Measurements from ENCODE around the gene SPSB3.

SPSB3 gene

DNA sequence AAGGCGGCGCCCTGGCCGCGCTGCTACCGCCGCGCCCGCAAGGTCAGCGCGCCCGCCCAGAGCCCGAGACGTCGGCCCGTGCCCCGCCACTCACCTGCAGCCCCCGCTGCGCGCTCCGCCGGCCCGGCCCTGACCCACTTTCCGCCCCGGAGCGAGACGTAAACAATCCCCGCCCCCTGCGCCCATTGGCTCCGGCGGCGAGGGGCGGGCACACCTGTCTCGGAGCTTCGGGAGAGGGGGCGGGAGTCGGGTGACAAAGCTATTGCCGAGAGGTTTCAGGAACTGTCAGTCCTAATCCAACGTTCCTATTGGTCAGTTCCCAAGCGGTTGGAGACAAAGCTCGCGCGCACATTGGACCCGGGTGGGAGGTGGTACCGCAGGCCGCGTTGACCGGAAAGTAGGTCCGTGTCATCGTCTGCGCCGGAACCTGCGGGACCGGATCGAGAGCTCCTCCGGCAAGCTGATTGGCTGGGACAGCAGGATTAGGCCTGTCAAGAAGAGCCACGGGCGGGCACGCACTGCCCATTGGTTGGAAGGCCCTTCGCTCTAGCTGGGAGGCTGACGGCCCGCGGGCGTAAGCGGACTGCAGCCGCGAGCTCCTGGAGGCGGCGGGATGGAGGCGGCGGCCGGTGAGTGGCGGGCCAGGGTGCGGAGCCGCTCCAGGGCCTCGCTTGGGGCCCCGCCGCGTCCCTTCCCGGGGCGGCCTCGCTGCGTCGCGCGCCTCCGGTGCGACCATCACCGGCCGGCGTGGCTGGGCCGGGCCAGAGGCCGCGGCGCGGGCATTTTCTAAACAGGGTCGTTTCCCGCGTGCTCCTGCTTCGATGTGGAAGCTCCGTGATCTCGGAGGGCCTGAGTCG, at the start of gene SPSB3, which contains the start of gene NUBP2:
Gene SPSB3 (minus strand): TSS at position 164 of the 857 bp plus-strand sequence. CDS start 1,088 bp downstream, outside the sequence.
Gene NUBP2 (plus strand): TSS at position 553 of the 857 bp plus-strand sequence. CDS start 61 bp downstream, at position 614.
- DNase-seq (ENCODE audit: extremely low read depth in 1 of 2, low read depth in 1 of 2), result peak; percentile 96 to 99

DNA sequence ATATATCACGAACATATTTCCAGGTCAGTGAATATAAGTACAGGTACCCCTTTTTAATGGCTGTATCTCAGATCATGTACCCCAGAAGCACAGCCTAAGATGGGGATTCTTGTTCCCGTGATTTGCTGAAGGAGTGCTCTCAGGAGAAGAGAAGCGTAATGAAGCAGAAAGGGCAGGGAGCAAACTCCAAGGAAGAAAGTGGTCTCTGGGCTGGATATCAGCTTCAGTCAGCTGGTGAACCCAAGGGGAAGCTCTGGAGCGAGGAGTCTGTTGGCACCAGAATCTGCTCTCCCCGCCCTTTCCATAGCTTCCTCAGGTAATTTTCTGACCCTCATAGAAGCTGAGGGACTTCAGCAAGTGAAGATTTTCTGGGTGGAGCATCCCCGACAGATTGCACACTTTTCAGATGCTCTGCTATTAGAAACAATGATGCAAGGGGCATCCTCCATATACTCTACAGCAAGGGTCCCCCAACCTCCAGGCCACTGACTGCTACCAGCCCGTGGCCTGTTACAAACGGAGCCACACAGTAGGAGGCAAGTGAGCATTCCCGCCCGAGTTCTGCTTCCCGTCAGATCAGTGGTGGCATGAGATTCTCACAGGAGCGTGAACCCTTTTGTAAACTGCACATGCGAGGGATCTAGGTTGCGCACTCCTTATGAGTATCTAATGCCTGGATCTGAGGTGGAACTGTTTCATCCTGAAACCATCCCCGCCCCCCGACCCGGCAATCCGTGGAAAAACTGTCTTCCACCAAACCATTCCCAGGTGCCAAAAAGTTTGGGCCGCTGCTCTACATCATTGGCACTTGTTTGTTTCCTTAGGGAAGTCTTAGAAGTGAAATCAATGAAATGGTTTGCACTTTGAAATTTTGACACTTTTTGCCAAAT, 49.1 kb upstream of the SPSB3 start:
- no peak for DNase-seq (ENCODE audit: extremely low read depth in 1 of 2, low read depth in 1 of 2)

DNA sequence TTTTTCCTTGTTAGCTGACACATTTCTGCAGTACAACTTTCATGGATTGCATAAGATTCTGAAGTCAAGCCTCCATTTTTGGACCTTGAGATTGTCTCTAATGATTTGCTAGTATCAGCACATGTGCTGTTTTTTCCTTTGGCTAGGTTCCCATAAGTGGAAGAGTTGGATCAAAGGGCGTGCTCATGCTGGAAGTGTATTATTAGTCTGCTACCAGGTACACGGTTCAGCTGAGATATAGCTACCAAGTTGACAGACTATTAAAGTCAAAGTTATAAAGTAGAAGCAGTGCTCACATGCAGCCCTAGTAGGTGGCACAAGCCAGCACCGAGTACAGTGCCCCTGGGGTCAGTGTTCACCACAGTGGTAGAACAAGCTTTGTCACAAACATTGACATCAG, 47.8 kb upstream of the SPSB3 start:
- DNase-seq (ENCODE audit: extremely low read depth in 1 of 2, low read depth in 1 of 2), result no peak

DNA sequence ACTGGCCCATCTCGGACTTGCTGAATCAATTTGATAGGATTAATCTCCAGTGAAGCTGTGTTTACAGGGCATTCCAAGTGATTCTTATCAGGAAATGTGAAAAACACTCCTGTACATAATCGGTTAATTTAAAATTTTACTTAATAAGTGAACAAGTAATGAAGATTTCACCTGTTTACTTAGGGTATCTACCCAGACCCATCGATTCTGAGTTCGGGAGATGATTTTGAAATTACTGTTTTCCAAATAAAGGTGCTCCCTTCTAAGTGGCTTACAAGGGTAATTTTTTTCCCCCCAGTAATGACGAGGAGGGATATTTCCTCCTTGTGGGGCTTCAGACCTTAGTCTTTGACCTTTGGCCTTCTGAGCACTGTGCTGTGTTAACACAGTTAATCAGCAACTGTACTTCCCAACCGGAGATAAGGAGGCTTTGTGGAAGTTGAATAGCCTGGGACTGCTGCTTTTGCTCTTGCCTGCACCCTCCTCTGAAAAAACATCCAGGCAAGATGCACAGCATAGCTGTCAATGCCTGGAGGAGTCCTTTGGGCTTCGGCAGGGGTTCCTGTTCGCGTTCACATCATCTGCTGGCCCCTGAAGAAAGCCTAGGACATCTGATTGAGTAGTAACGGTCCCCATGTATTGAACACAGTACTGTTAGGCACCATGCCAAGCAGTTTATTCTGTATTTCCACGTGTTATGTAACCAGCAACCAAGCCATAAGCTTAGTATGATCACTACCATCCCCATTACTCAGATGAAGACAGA, 46.5 kb upstream of the SPSB3 start:
- no peak for DNase-seq (ENCODE audit: extremely low read depth in 1 of 2, low read depth in 1 of 2)

DNA sequence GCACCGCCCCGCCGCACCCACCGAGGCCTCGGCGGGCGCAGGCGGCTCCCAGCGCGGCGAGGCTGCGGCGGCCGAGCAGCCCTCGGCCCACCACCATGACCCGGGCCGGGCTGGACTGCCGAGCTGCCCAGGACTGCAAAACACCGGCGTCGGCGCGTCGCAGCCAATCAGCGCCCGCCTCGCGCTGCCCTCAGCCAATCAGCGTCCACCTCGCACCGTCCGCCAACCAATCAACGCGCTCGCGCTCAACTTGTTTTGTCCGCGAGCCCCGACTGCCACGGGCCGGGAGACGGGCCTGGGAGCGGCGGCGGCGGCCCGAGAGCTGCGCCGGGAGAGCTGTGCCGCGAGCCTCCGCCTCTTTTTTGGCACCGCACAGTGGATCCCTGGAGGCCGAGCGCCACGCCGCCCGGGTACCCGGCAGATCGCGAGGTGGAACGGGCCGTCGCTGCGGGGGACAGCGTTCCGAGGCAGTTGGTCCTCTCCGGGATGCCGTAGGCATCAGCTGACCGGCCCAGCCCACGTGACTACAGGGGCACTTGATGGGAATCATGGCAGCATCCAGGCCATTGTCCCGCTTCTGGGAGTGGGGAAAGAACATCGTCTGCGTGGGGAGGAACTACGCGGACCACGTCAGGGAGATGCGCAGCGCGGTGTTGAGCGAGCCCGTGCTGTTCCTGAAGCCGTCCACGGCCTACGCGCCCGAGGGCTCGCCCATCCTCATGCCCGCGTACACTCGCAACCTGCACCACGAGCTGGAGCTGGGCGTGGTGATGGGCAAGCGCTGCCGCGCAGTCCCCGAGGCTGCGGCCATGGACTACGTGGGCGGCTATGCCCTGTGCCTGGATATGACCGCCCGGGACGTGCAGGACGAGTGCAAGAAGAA, 44.6 kb upstream of the SPSB3 start, which contains the start of the genes FAHD1 and HAGH:
Gene FAHD1 (plus strand): TSS at position 516 of the 883 bp plus-strand sequence. CDS start 33 bp downstream, at position 549.
Gene HAGH (minus strand): TSS at position 135 of the 883 bp plus-strand sequence. CDS start 38 bp downstream, at position 97.
- peak; percentile 80 to 81 for DNase-seq (ENCODE audit: extremely low read depth in 1 of 2, low read depth in 1 of 2)

DNA sequence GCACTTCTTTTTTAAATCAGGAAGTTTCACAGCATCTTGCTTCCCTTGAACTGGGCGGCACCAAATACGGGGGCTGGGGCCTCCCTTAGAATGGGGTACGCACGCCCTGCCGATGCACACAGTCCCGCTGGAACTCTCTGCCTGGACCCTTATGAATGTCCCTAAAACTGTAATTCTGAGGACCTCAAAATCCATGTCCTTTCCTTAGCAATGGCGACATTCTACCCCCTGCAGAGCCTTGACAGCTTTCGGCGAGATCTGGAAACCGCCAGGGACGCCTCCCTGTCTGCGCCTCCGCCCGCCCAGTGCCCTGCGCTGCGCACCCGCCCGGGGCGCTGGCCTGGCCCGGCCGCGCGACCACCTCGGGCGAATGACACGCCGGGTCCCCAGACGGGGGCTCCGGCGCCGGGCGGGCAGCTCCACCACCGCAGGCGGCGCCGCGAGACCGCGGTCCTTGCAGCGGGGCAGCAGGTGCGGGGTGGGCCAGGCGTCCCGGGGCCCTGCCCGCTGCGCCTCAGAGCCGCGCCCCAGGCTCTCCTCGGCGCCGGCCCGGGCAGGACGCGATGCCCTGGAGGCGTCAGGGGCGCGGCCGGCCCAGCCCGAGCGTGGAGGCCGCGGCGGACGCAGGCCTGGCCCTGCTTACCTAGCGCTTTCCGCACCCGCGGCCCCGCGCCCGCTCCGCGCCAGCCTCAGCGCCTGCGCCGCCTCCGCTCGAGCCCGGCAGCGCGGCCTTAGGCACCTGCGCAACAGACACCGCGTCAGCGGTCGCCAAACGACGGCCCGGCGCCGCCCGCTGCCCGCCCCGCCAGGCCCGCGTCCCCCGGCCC, 43.7 kb upstream of the SPSB3 start:
- DNase-seq (ENCODE audit: extremely low read depth in 1 of 2, low read depth in 1 of 2), result peak in 1 of 2 donors; percentile 33

DNA sequence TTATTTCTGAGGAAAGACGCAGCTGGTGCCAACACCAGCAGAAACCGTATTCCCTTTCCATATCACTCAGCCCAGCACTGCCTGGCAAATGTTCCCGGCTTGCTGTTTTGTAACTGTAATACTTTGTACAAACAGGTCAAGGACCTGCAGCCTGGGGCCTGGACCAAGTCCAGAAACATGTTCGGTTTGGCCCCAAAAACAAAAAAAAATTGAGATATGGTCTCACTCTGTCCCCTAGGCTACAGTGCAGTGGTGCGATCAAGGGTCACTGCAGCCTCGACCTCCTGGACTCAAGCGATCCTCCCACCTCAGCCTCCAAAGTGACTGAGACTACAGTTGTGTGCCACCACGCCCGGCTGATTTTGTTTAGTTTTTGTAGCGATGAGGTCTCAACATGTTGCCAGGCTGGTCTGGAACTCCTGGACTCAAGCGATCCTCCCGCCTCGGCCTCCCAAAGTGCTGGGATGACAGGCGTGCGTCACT, 43.1 kb upstream of the SPSB3 start:
- no peak for DNase-seq (ENCODE audit: extremely low read depth in 1 of 2, low read depth in 1 of 2)

DNA sequence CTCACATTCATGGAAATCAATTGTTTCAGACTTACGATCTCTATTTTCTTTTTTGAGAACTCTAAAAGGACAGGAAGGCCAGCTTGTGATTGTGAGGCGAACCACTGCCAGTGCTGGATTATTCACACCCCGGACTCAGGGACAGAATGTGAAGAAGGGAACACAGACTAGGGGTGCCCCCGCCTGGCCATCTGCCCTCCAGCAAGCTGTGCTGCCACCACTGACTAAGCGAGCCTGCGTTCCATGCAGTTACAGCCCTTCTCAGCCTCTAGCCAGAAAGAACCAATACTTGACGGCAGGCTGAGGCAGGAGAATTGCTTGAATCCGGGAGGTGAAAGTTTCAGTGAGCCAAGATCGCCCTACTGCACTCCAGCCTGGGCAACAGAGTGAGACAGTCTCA, 41.5 kb upstream of the SPSB3 start:
- DNase-seq (ENCODE audit: extremely low read depth in 1 of 2, low read depth in 1 of 2), result no peak

DNA sequence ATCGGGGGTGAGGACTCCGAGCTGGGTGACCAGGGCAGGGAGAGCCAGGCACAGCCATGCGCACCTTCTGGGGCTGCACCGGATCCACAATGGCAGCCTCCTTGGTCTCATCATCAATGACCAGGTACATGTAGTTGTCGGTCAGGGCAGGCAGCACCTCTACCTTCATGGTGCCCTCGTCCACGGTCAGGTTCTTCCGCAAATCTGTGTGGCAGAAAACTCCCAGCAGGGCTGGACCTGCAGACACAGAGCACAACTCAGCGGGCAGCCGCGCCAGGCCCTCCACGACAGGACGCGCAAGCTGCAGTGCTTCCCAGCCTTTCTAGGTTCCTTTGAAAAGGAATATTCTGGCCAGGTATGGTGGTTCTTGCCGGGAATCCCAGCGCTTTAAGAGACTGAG, 40.4 kb upstream of the SPSB3 start:
- DNase-seq (ENCODE audit: extremely low read depth in 1 of 2, low read depth in 1 of 2), result no peak

DNA sequence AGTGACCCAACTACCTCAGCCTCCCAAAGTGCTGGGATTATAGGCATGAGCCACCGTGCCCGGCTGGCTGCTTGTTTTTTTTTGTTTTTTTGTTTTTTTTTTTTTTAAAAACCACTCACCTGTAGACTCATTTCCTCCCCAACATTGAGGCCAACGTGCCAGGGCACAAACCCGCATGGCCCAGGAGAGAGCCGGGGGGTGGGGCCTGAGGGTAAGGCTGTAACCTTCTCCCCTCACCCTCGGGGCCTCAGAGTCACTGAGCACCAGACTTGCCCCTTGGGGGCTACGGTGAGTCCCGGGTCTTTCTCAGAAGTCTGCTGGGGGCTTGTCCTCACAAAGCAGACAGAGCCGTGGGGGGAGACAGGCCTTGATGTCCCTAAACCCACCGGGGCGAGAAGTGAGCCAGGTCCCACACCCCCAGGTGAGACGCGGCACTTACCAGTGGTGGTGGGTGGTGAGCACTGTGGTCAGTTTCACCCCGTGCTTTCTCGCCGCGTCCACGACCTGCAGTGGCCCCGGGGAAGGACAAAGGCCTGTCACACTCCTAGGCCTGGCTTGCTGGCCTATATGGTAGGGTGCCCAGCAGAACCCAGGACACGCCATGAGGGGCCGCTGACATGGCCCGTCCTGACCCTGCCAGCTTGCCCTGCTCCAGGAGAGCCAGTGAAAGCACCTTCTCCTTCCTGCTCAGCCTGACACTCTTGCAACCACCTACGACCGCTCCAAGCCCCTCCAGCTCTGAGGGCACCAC, 39.7 kb upstream of the SPSB3 start:
- no peak for DNase-seq (ENCODE audit: extremely low read depth in 1 of 2, low read depth in 1 of 2)

DNA sequence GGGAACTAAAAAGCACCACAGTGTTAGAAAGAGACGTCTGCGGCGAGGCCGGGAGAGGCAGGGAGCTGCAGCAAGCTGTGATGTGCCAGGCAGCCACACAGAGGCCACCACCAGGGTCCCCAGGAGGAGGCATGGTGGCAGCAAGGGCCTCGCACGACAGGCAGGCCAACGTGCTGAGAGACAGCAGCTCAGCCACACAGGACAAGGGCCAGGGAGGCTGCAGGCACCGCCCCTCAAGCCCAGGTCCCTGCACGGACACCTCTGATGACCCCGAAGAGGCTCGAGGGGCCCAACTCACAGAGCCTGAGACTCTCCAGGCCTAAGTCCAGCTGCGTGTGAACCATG, 38.5 kb upstream of the SPSB3 start:
- no peak for DNase-seq (ENCODE audit: extremely low read depth in 1 of 2, low read depth in 1 of 2)

DNA sequence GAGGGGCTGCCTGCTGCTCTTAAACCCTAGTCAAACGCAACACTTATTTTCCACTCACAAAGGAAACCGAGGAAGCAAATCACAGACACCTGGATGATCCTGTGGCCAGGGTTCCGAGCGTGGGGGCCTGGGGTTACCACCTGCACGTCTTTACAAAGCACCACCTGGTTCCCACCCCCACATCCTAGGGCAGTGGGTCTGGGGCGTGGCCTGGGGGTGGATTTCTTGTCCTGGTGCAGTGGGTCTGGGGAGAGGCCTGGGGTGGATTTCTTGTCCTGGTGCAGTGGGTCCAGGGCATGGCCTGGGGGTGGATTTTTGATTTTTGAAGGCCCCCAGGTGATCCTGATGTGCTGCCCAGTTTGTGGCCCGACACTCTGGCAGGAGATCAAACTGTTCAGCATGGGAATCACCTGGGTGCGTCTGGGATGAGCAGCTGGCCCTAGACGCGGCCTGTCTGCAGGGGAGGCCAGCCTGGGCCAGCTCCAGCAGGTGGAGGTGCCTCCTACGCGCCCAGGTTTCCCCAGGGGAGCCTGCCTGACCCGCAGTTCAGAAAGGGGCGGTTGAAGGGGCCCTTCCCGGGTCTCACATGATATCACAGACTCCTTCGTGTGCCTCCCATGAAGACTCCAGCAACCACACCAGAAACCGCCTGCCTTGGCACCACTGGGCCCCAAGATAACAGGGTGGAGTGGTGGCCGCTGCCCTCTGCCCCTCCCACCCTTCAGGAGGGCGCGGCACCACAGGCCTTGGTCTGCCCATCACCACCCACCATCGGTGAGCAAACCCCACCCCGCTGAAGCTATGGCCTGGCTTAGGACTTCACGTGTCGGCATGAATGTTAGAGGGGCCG, 38.0 kb upstream of the SPSB3 start:
- no peak for DNase-seq (ENCODE audit: extremely low read depth in 1 of 2, low read depth in 1 of 2)

DNA sequence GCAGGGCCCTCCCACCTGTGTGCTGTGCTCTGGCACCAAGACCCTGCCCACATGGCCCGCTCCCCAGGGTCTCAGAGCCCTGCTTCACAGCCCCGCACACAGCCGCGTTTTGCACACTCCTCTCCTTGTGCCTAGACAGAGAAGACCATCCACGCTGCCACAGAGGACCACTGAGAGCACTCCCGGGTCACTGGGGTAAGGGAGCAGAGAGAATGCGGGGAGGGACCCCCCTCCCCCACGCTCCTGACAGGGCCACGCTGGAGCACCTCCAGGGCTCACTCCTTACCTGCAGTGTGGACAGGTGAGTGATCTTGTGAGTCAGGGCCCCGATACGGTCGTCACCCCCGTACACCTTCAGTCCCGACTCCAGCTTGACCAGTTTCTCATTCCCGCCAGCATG, 37.2 kb upstream of the SPSB3 start:
- DNase-seq (ENCODE audit: extremely low read depth in 1 of 2, low read depth in 1 of 2), result no peak

DNA sequence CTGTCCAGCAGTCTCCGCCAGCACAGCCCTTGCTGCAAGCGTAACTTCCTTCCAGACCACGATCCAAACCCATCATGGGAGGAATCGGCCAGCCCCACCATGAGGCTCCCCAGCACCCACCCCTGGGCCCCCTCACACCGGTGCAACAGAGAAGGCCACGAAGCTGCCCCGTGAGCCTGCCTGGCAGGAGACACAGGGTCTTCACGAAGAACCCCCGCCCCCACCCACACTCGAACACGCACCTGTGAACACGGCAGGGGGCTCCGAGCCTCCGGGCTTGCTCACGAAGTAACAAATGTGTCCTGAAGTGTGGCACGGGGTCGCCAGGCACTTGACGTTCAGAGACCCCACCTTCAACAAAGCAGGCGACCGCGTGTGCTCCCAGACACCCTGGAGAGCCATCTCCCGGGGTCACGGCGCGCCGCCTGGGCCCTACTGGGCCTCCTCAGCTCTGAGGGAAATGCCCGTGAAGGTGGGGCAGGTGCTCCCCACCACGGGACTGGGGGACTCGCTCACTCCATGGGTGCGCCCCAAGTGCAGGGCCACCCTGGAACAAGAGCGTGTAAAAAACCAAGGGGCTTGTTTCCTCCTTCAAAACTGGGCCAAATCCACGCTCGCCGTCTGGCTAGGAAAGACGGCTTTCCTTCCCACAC, 36.6 kb upstream of the SPSB3 start:
- no peak for DNase-seq (ENCODE audit: extremely low read depth in 1 of 2, low read depth in 1 of 2)

DNA sequence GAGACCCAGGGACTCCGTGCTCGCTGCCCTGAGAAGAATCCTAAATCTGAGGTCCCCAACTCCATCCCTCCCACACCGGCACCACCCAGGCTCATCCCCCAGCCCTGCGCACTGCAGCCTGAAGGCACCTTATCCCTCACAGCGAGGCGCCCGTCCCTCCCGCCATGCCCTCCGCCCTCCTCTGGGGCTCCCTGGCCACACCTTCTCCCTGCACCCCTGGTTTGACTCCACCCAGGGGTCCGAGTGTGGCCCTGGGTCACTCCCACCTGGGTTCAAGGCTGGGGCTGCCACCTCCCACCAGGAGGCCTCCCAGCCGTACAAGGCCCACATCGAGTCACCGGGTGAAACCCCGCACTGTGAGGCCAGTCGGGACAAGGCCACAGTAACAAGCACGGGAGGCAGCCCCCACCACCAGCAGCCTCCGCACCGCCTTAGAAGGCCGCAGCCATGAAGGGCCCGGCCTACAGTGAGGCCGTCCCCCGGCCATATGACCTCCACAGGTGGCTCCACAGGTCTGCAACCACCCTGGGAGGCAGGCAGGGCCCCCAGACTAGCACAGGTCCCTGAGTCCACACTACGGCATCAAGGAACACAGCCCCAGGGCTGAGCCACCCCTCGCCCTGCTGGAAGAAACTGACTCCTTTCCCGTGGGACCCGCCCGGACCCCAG, 36.0 kb upstream of the SPSB3 start:
- no peak for DNase-seq (ENCODE audit: extremely low read depth in 1 of 2, low read depth in 1 of 2)

DNA sequence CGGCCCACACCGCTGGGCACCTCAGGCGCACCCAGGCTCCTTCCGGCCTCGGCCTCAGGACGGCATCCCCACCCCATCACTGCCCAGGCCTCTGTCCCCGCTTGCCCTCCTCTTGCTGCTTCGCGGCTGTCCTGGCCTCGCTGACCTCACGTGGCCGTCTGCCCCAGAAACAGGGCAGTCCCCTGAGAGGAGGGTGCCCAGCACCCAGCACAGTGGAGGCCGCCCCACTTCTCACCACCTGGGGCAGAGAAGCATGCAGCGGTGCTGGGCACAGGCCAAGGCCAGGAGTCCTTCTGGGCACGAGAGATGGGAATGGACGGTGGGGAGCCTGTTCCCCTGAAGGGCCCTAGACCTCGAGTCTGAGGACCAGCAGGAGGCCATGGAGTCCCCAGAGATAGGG, 35.3 kb upstream of the SPSB3 start:
- DNase-seq (ENCODE audit: extremely low read depth in 1 of 2, low read depth in 1 of 2), result no peak
